GM19463 (cell line): ENCODE measurements around the gene DHRS1.
"Not testable (repeated sequence)": the region's sequence is repeated elsewhere in the genome, so short reads cannot be mapped to it uniquely, and the experiment has no call there.

Experiments used
- ATAC-seq: cut with Tn5 transposase; IDR thresholded peaks from one replicate; pipeline ENCODE4 v1.9.1; 2021; ENCODE audit warnings: mild to moderate bottlenecking, moderate library complexity; ENCODE audit not compliant: unreplicated experiment

The DHRS1 gene

GRCh38 chr14:24329073-24329663, 29.6 kb upstream of the DHRS1 start:
- no peak for ATAC-seq

- not testable (repeated sequence) for ATAC-seq
Measured at GRCh38 chr14:24327914-24328313, 28.3 kb upstream of the DHRS1 start.

GRCh38 chr14:24327303-24327702, 27.7 kb upstream of the DHRS1 start:
- no peak for ATAC-seq

- ATAC-seq: no peak
Measured at GRCh38 chr14:24325963-24326362, 26.4 kb upstream of the DHRS1 start.

GRCh38 chr14:24325041-24325530, 25.5 kb upstream of the DHRS1 start:
- ATAC-seq: no peak

GRCh38 chr14:24324024-24324423, 24.4 kb upstream of the DHRS1 start:
- ATAC-seq: no peak

- ATAC-seq: no peak
Measured at GRCh38 chr14:24323341-24323740, 23.8 kb upstream of the DHRS1 start.

GRCh38 chr14:24322672-24323071, 23.1 kb upstream of the DHRS1 start:
- ATAC-seq: no peak

GRCh38 chr14:24321212-24321975, 21.8 kb upstream of the DHRS1 start:
- ATAC-seq: no peak

- ATAC-seq: no peak
Measured at GRCh38 chr14:24317141-24317928, 17.8 kb upstream of the DHRS1 start.

GRCh38 chr14:24316597-24316950, 17.0 kb upstream of the DHRS1 start:
- ATAC-seq: no peak

- ATAC-seq: no peak
Measured at GRCh38 chr14:24315807-24316596, 16.4 kb upstream of the DHRS1 start.

GRCh38 chr14:24315243-24315806, 15.7 kb upstream of the DHRS1 start:
- ATAC-seq: no peak

GRCh38 chr14:24314377-24315193, 15.0 kb upstream of the DHRS1 start:
- ATAC-seq: no peak

GRCh38 chr14:24313913-24314312, 14.3 kb upstream of the DHRS1 start:
- no peak for ATAC-seq

- ATAC-seq: no peak
Measured at GRCh38 chr14:24312736-24313507, 13.3 kb upstream of the DHRS1 start.

- ATAC-seq: no peak
Measured at GRCh38 chr14:24311837-24312615, 12.4 kb upstream of the DHRS1 start.
